Neural progenitor cell (in vitro differentiated cells): ENCODE measurements around the gene TFPI. TPM values are rescaled to one million over a fixed set of nuclear protein-coding genes. Genes with fewer than 3 reads are reported as not detected.
A peak's percentile ranks its signal among the peaks of the same experiment; 100 is the strongest.

ENCODE experiments used
- DNase-seq: peaks from one replicate; pipeline ENCODE4 v3.0.0-alpha.2; 2016; ENCODE audit warnings: low spot score
- H2AFZ ChIP-seq: fragments of 200-600 bp; sonication (generic); replicated peaks from 2 replicates; pipeline ENCODE4 v1.6.1; 2016; ENCODE audit warnings: antibody characterized with exemption
- H3F3A ChIP-seq: fragments of 200-600 bp; sonication (generic); 2 replicates; pipeline ENCODE4 v1.6.1; 2016; ENCODE audit warnings: antibody characterized with exemption, low read depth
- H3K27ac ChIP-seq: fragments of 200-600 bp; sonication (generic); 2 replicates; pipeline ENCODE4 v1.5.1; 2016; ENCODE audit warnings: mild to moderate bottlenecking
- H3K27me3 ChIP-seq: fragments of 200-600 bp; sonication (generic); 2 replicates; pipeline ENCODE4 v1.6.1; 2016; ENCODE audit warnings: mild to moderate bottlenecking, moderate library complexity
- H3K36me3 ChIP-seq: fragments of 200-600 bp; sonication (generic); 2 replicates; pipeline ENCODE4 v1.5.1; 2016
- H3K4me1 ChIP-seq: fragments of 200-600 bp; sonication (generic); 2 replicates; pipeline ENCODE4 v1.6.1; 2016; ENCODE audit warnings: mixed run types
- H3K4me2 ChIP-seq: fragments of 200-600 bp; sonication (generic); 2 replicates; pipeline ENCODE4 v1.6.1; 2016
- H3K4me3 ChIP-seq: fragments of 200-600 bp; sonication (generic); 2 replicates; pipeline ENCODE4 v1.5.1; 2016
- H3K79me2 ChIP-seq: fragments of 200-600 bp; sonication (generic); 2 replicates; pipeline ENCODE4 v1.6.1; 2016; ENCODE audit warnings: low read depth
- H3K9ac ChIP-seq: fragments of 200-600 bp; sonication (generic); 2 replicates; pipeline ENCODE4 v1.6.1; 2016
- H3K9me3 ChIP-seq: fragments of 200-600 bp; sonication (generic); 2 replicates; pipeline ENCODE4 v1.5.1; 2016; ENCODE audit warnings: low read depth
- H4K20me1 ChIP-seq: fragments of 200-600 bp; sonication (generic); 2 replicates; pipeline ENCODE4 v1.6.1; 2016; ENCODE audit warnings: low read depth
- H3K27ac Mint-ChIP-seq: 3 replicates; pipeline ENCODE4 v1.8.0; 2021; ENCODE audit warnings: mixed read lengths
- H3K27me3 Mint-ChIP-seq: 2 replicates; pipeline ENCODE4 v1.8.0; 2022; ENCODE audit warnings: low read depth, mild to moderate bottlenecking, inconsistent platforms, moderate library complexity, mixed read lengths; ENCODE audit not compliant: insufficient read depth
- H3K36me3 Mint-ChIP-seq: 3 replicates; pipeline ENCODE4 v1.8.0; 2021; ENCODE audit warnings: mixed read lengths
- H3K4me1 Mint-ChIP-seq: 3 replicates; pipeline ENCODE4 v1.8.0; 2021; ENCODE audit warnings: mixed read lengths
- H3K4me3 Mint-ChIP-seq: 3 replicates; pipeline ENCODE4 v1.8.0; 2021; ENCODE audit warnings: mild to moderate bottlenecking, moderate library complexity, mixed read lengths
- H3K9me3 Mint-ChIP-seq: 3 replicates; pipeline ENCODE4 v1.8.0; 2020; ENCODE audit warnings: mixed read lengths
- CTCF ChIP-seq: fragments of 200-600 bp; sonication (generic); IDR thresholded peaks from 2 replicates; pipeline ENCODE4 v1.5.1; 2017; ENCODE audit warnings: antibody characterized with exemption, mild to moderate bottlenecking
- EZH2 ChIP-seq: fragments of 200-600 bp; sonication (generic); IDR thresholded peaks from 2 replicates; pipeline ENCODE4 v1.6.1; 2017; ENCODE audit warnings: antibody characterized with exemption, mild to moderate bottlenecking, moderate library complexity
- EZH2phosphoT487 ChIP-seq: fragments of 200-600 bp; sonication (generic); IDR thresholded peaks from 2 replicates; pipeline ENCODE4 v1.6.1; 2017; ENCODE audit warnings: antibody characterized with exemption
- total RNA-seq: library from RNA; depleted of rRNA; stranded (reverse); fragments of >200 nt; gene quantifications from 2 replicates; pipeline ENCODE4 v1.2.3, GENCODE V29; 2015; ENCODE audit warnings: low replicate concordance

TFPI gene
- total RNA-seq, 1 donor from 2014 or later, result 16.6 TPM

- Histone ChIP-seq H3K9me3 (no peaks in the 10 kb centered on the region), H3K27ac (peak overlapping the region; percentile 51), H3K4me3 (no peak overlapping the region), H3K27me3 (no peaks in the 10 kb centered on the region), H2AFZ (no peak overlapping the region), H3F3A (peaks cover 35% of the 10 kb centered on the region), H4K20me1 (no peaks in the 10 kb centered on the region), H3K79me2 (peaks cover 6% of the 10 kb centered on the region), H3K36me3 (no peaks in the 10 kb centered on the region), H3K9ac (no peak overlapping the region), H3K4me1 (peaks cover 48% of the 10 kb centered on the region), H3K4me2 (peak overlapping the region; percentile 62)
- Mint-ChIP-seq H3K4me1 (peaks cover 22% of the 10 kb centered on the region), H3K9me3 (peaks cover 45% of the 10 kb centered on the region), H3K4me3 (no peak overlapping the region), H3K27ac (peak overlapping the region; percentile 79), H3K27me3 (no peaks in the 10 kb centered on the region), H3K36me3 (peaks cover 15% of the 10 kb centered on the region)
- no peak for DNase-seq
- TF ChIP-seq EZH2, result no peak
- TF ChIP-seq EZH2phosphoT487, result no peak
- TF ChIP-seq CTCF, result no peak
Measured at GRCh38 chr2:187509667-187510417, 44.4 kb downstream of the TFPI start.

GRCh38 chr2:187506416-187506815 lies 47.8 kb downstream of the TFPI start:
- peaks cover 25% of the 10 kb centered on the region for H3F3A ChIP-seq
- Mint-ChIP-seq H3K4me3 (no peak overlapping the region), H3K27me3 (no peaks in the 10 kb centered on the region), H3K27ac (no peak overlapping the region), H3K9me3 (peaks cover 38% of the 10 kb centered on the region), H3K4me1 (peaks cover 40% of the 10 kb centered on the region), H3K36me3 (peaks cover 10% of the 10 kb centered on the region)
- no peak overlapping the region for H3K4me3 ChIP-seq
- H3K9me3 ChIP-seq, result no peaks in the 10 kb centered on the region
- no peak for TF ChIP-seq EZH2
- TF ChIP-seq EZH2phosphoT487, result no peak
- TF ChIP-seq CTCF, result no peak
- no peak for DNase-seq
- no peaks in the 10 kb centered on the region for H3K27me3 ChIP-seq
- no peaks in the 10 kb centered on the region for H3K36me3 ChIP-seq
- no peak overlapping the region for H3K9ac ChIP-seq
- no peaks in the 10 kb centered on the region for H4K20me1 ChIP-seq
- peaks cover 45% of the 10 kb centered on the region for H3K4me1 ChIP-seq
- H3K27ac ChIP-seq, result no peak overlapping the region
- H2AFZ ChIP-seq, result no peak overlapping the region
- no peak overlapping the region for H3K4me2 ChIP-seq
- no peaks in the 10 kb centered on the region for H3K79me2 ChIP-seq

DNA sequence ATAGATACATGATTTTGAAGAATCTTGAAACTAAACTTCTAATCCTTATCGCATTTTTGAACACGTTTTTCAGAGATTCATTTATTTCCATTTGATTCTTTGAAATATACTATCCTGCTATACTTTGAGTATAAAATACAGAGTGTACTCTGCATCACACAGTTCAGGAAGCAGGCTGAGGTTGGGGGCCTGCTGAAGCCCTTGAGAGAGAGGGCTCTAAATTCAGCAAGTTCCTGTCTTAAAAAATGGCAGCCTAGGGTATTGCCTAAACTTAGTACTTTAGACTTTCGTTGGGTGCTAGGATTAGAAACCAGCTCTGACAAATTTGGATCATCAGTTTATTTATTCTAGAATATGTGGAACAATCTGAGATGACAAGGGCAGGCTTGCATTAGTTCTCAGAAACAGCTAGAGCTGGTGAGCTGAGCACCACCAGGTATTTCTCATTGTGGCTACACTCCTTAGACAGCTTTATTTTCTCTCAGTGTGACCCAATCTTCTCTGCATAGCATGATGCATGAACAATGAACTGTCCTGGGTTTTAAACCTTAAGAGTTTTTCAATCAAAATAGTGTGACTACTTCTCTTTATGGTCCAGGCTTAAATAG lies 49.1 kb downstream of the TFPI start:
- Mint-ChIP-seq H3K36me3 (peaks cover 7% of the 10 kb centered on the region), H3K27ac (no peak overlapping the region), H3K27me3 (no peaks in the 10 kb centered on the region), H3K9me3 (peaks cover 30% of the 10 kb centered on the region), H3K4me1 (peaks cover 28% of the 10 kb centered on the region), H3K4me3 (no peak overlapping the region)
- H3K27ac ChIP-seq, result peak overlapping the region; percentile 18
- H3K4me2 ChIP-seq, result no peak overlapping the region
- no peaks in the 10 kb centered on the region for H3K36me3 ChIP-seq
- no peaks in the 10 kb centered on the region for H3K79me2 ChIP-seq
- peaks cover 21% of the 10 kb centered on the region for H3F3A ChIP-seq
- peaks cover 33% of the 10 kb centered on the region for H3K4me1 ChIP-seq
- H4K20me1 ChIP-seq, result no peaks in the 10 kb centered on the region
- TF ChIP-seq CTCF (no peak), EZH2phosphoT487 (no peak), EZH2 (no peak)
- no peak overlapping the region for H3K9ac ChIP-seq
- no peaks in the 10 kb centered on the region for H3K27me3 ChIP-seq
- DNase-seq, result no peak
- peak overlapping the region; percentile 12 for H2AFZ ChIP-seq
- no peaks in the 10 kb centered on the region for H3K9me3 ChIP-seq
- H3K4me3 ChIP-seq, result no peak overlapping the region
